ENCODE measurements around the gene CMBL.

- TF ChIP-seq EZH2phosphoT487 (IDR thresholded peaks at IDR 0.05; ENCODE audit: borderline replicate concordance) (no peak), CTCF (conservative IDR thresholded peaks at IDR 0.05; ENCODE audit: low read length) (no peak)
Measured at GRCh38 chr5:10352430-10353240, 44.9 kb upstream of the CMBL start.
